ENCODE measurements around the gene PPP1R13L. TPM values are rescaled to one million over a fixed set of nuclear protein-coding genes. Genes with fewer than 3 reads are reported as not detected.

PPP1R13L gene
- total RNA-seq, 2 donors from 2014 or later, result 17.9 to 26.4 TPM

DNA sequence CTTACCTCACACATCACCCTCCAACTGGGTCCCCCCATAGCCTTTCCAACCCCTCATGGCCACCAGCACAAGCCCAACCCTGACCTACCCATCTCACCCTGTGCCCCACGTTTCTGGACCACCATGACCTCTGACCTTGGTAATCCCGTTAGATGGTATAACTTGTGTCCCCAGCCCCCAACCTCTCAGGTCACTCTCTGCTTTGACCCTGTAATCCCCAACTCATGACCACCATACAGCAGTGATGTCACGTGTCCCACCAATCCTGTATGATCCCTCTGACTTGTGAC is 55.8 kb downstream of the PPP1R13L start:
- Histone ChIP-seq H3K4me3 (ENCODE audit: low read length) (no peak overlapping the region), H3K9me3 (ENCODE audit: control insufficient read depth, low read length) (no peaks in the 10 kb centered on the region), H3K4me1 (ENCODE audit: control insufficient read depth, insufficient read depth, low read length) (no peaks in the 10 kb centered on the region), H3K36me3 (ENCODE audit: control insufficient read depth, insufficient read depth, low read length) (peaks cover 29% of the 10 kb centered on the region), H3K9ac (ENCODE audit: extremely low read depth, low read length, poor library complexity, severe bottlenecking) (no peak overlapping the region), H3K27me3 (ENCODE audit: control insufficient read depth, insufficient read depth, low read length, poor library complexity, severe bottlenecking) (no peaks in the 10 kb centered on the region), H3K27ac (ENCODE audit: low read depth, low read length) (no peak overlapping the region)
- no peak overlapping the region for H3K27ac Mint-ChIP-seq
- H3K4me3 Mint-ChIP-seq, result no peak overlapping the region
- no peaks in the 10 kb centered on the region for H3K27me3 Mint-ChIP-seq (ENCODE audit: insufficient read depth)
- no peak for TF ChIP-seq CTCF (conservative IDR thresholded peaks at IDR 0.05)
- no peaks in the 10 kb centered on the region for H3K4me1 Mint-ChIP-seq
- no peaks in the 10 kb centered on the region for H3K9me3 Mint-ChIP-seq
- DNase-seq, result no peak
- WGBS, 2 experiments (ENCODE audit: insufficient coverage in 1 of 2, insufficient read length in 1 of 2), result 94% methylated on average over 2 to 3 of the region's 3 CpGs
- peaks cover 28% of the 10 kb centered on the region for H3K36me3 Mint-ChIP-seq (ENCODE audit: low read depth)

- 95 to 98% methylated on average over 8 to 23 of the region's 23 CpGs for WGBS, 2 experiments (ENCODE audit: insufficient coverage in 1 of 2, insufficient read length in 1 of 2)
- H3K9me3 Mint-ChIP-seq, result no peaks in the 10 kb centered on the region
- Histone ChIP-seq H3K36me3 (ENCODE audit: control insufficient read depth, insufficient read depth, low read length) (peaks cover 26% of the 10 kb centered on the region), H3K27ac (ENCODE audit: low read depth, low read length) (no peak overlapping the region), H3K4me3 (ENCODE audit: low read length) (no peak overlapping the region), H3K4me1 (ENCODE audit: control insufficient read depth, insufficient read depth, low read length) (no peaks in the 10 kb centered on the region), H3K27me3 (ENCODE audit: control insufficient read depth, insufficient read depth, low read length, poor library complexity, severe bottlenecking) (no peaks in the 10 kb centered on the region), H3K9ac (ENCODE audit: extremely low read depth, low read length, poor library complexity, severe bottlenecking) (no peak overlapping the region), H3K9me3 (ENCODE audit: control insufficient read depth, low read length) (no peaks in the 10 kb centered on the region)
- no peak for TF ChIP-seq CTCF (conservative IDR thresholded peaks at IDR 0.05)
- no peak for DNase-seq
- H3K4me1 Mint-ChIP-seq, result no peaks in the 10 kb centered on the region
- H3K27ac Mint-ChIP-seq, result no peak overlapping the region
- H3K27me3 Mint-ChIP-seq (ENCODE audit: insufficient read depth), result no peaks in the 10 kb centered on the region
- H3K36me3 Mint-ChIP-seq (ENCODE audit: low read depth), result peaks cover 23% of the 10 kb centered on the region
- H3K4me3 Mint-ChIP-seq, result no peak overlapping the region
Measured at GRCh38 chr19:45348367-45349125, 56.3 kb downstream of the PPP1R13L start.

- H3K4me1 ChIP-seq (ENCODE audit: control insufficient read depth, insufficient read depth, low read length), result no peaks in the 10 kb centered on the region
- no peak overlapping the region for H3K4me3 Mint-ChIP-seq
- DNase-seq, result no peak
- no peak for TF ChIP-seq CTCF (conservative IDR thresholded peaks at IDR 0.05)
- 93 to 96% methylated on average over 17 to 25 of the region's 25 CpGs for WGBS, 2 experiments (ENCODE audit: insufficient coverage in 1 of 2, insufficient read length in 1 of 2)
- H3K27me3 Mint-ChIP-seq (ENCODE audit: insufficient read depth), result no peaks in the 10 kb centered on the region
- H3K36me3 Mint-ChIP-seq (ENCODE audit: low read depth), result peaks cover 19% of the 10 kb centered on the region
- H3K27ac Mint-ChIP-seq, result no peak overlapping the region
- no peak overlapping the region for H3K27ac ChIP-seq (ENCODE audit: low read depth, low read length)
- H3K27me3 ChIP-seq (ENCODE audit: control insufficient read depth, insufficient read depth, low read length, poor library complexity, severe bottlenecking), result no peaks in the 10 kb centered on the region
- H3K4me1 Mint-ChIP-seq, result no peaks in the 10 kb centered on the region
- no peaks in the 10 kb centered on the region for H3K9me3 Mint-ChIP-seq
- H3K9me3 ChIP-seq (ENCODE audit: control insufficient read depth, low read length), result no peaks in the 10 kb centered on the region
- H3K9ac ChIP-seq (ENCODE audit: extremely low read depth, low read length, poor library complexity, severe bottlenecking), result no peak overlapping the region
- no peak overlapping the region for H3K4me3 ChIP-seq (ENCODE audit: low read length)
- H3K36me3 ChIP-seq (ENCODE audit: control insufficient read depth, insufficient read depth, low read length), result peaks cover 18% of the 10 kb centered on the region
Measured at GRCh38 chr19:45347570-45348366, 57.1 kb downstream of the PPP1R13L start.
